ENCODE results near the gene USP8.

Gene USP8

GRCh38 chr15:50463423-50464358, 39.5 kb downstream of the USP8 start:
- intact Hi-C loops (cut with DNase I; ENCODE audit: low total_unique reads): no loop called here
- no peak for TF ChIP-seq CTCF (IDR thresholded peaks at IDR 0.05)
- Histone ChIP-seq H3K4me3 (no peak overlapping the region), H3K36me3 (peaks cover 21 to 79% (median 63%) of the 10 kb centered on the region in 3 donors), H3K9me3 (no peaks in the 10 kb centered on the region), H3K27me3 (no peaks in the 10 kb centered on the region), H3K27ac (no peak overlapping the region), H3K4me1 (no peaks in the 10 kb centered on the region)
- DNase-seq: no peak

GRCh38 chr15:50471072-50471471, 46.9 kb downstream of the USP8 start:
- TF ChIP-seq CTCF (IDR thresholded peaks at IDR 0.05): no peak
- Histone ChIP-seq H3K36me3 (peaks cover 32 to 73% (median 58%) of the 10 kb centered on the region in 3 donors), H3K27me3 (no peaks in the 10 kb centered on the region), H3K4me1 (no peaks in the 10 kb centered on the region), H3K27ac (no peak overlapping the region), H3K9me3 (no peaks in the 10 kb centered on the region), H3K4me3 (no peak overlapping the region)
- no peak for DNase-seq
- intact Hi-C loops (cut with DNase I; ENCODE audit: low total_unique reads): no loop called here

- H3K27ac ChIP-seq: no peak overlapping the region
- peaks cover 59 to 77% (median 65%) of the 10 kb centered on the region in 3 donors for H3K36me3 ChIP-seq
- H3K27me3 ChIP-seq: no peaks in the 10 kb centered on the region
- no peak overlapping the region for H3K4me3 ChIP-seq
- H3K9me3 ChIP-seq: no peaks in the 10 kb centered on the region
- intact Hi-C loops (cut with DNase I; ENCODE audit: low total_unique reads): no loop called here
- no peak for TF ChIP-seq CTCF (IDR thresholded peaks at IDR 0.05)
- H3K4me1 ChIP-seq: no peaks in the 10 kb centered on the region
- no peak for DNase-seq
Observed at GRCh38 chr15:50476143-50476542, 51.9 kb downstream of the USP8 start.

- Histone ChIP-seq H3K36me3 (peaks cover 36 to 79% (median 58%) of the 10 kb centered on the region in 3 donors), H3K27me3 (no peaks in the 10 kb centered on the region), H3K9me3 (no peaks in the 10 kb centered on the region), H3K4me3 (no peak overlapping the region), H3K27ac (no peak overlapping the region), H3K4me1 (no peaks in the 10 kb centered on the region)
- intact Hi-C loops (cut with DNase I; ENCODE audit: low total_unique reads): no loop called here
- DNase-seq: no peak
- no peak for TF ChIP-seq CTCF (IDR thresholded peaks at IDR 0.05)
Observed at GRCh38 chr15:50484781-50485180, 60.6 kb downstream of the USP8 start.

- TF ChIP-seq CTCF (IDR thresholded peaks at IDR 0.05): no peak
- Histone ChIP-seq H3K4me1 (no peaks in the 10 kb centered on the region), H3K27ac (no peak overlapping the region), H3K36me3 (peaks cover 36 to 79% (median 58%) of the 10 kb centered on the region in 3 donors), H3K4me3 (no peak overlapping the region), H3K9me3 (no peaks in the 10 kb centered on the region), H3K27me3 (no peaks in the 10 kb centered on the region)
- DNase-seq: no peak
- intact Hi-C loops (cut with DNase I; ENCODE audit: low total_unique reads): no loop called here
Observed at GRCh38 chr15:50485389-50485788, 61.2 kb downstream of the USP8 start.

All from tibial artery (tissue), 4 donors.